B cell (primary cell): ENCODE results near the gene ZNF839. TPM values are rescaled to one million over a fixed set of nuclear protein-coding genes. Genes with fewer than 3 reads are reported as not detected.
A peak's percentile ranks its signal among the peaks of the same experiment; 100 is the strongest.

Source experiments
- ATAC-seq: fragments of 200-7000 bp; cut with Tn5 transposase; one replicate; pipeline ENCODE4 v1.10.0; 2021; ENCODE audit warnings: low read depth, mild to moderate bottlenecking, moderate number of reproducible peaks, moderate library complexity
- CTCF ChIA-PET: fragments of 350-600 bp; sonication (Branson Sonifier 250); formaldehyde crosslinking; loops from one replicate; lab custom pipeline; 2021; ENCODE audit warnings: antibody characterized with exemption, inconsistent platforms; lab: Charles Lee
- POLR2A ChIA-PET: fragments of 350-600 bp; sonication (Branson Sonifier 250); formaldehyde crosslinking; loops from one replicate; lab custom pipeline; 2021; ENCODE audit warnings: antibody characterized with exemption; lab: Charles Lee
- DNase-seq: peaks from one replicate; pipeline ENCODE4 v3.0.0; 2013
- H2AFZ ChIP-seq: 2 replicates; pipeline ENCODE4 v1.6.1; 2012; ENCODE audit warnings: mild to moderate bottlenecking, low read depth, low read length; ENCODE audit not compliant: insufficient read depth, poor library complexity, severe bottlenecking
- H3K27ac ChIP-seq, 2 donors: 1 replicate in 1 of 2; 2 replicates in 1 of 2; pipeline ENCODE4 v1.5.1; 2012 to 2013; ENCODE audit warnings: low read length in 2 of 2, mild to moderate bottlenecking in 2 of 2, moderate library complexity in 1 of 2
- H3K27me3 ChIP-seq, 4 experiments: fragments of 200-600 bp in 1 of 4; sonication (generic) in 1 of 4; replicated peaks in 1 of 4; 1 replicate in 2 of 4; 2 replicates in 2 of 4; pipeline versions ENCODE4 v1.6.1 to v1.7.0; 2013 to 2016; ENCODE audit warnings: low read length in 3 of 4, mild to moderate bottlenecking in 2 of 4, mixed read lengths in 1 of 4, moderate library complexity in 1 of 4; ENCODE audit not compliant: insufficient read depth in 4 of 4, control insufficient read depth in 3 of 4; ENCODE audit errors: control extremely low read depth in 1 of 4
- H3K36me3 ChIP-seq, 2 experiments: replicated peaks in 1 of 2; 1 replicate in 1 of 2; 2 replicates in 1 of 2; pipeline versions ENCODE4 v1.6.1 to v1.7.1; 2013; ENCODE audit warnings: low read length in 1 of 2; ENCODE audit not compliant: insufficient read depth in 2 of 2, control insufficient read depth in 1 of 2; ENCODE audit errors: control extremely low read depth in 1 of 2, extremely low read depth in 1 of 2
- H3K4me1 ChIP-seq, 2 donors: fragments of 200-600 bp in 1 of 2; sonication (generic) in 1 of 2; 1 replicate in 1 of 2; 2 replicates in 1 of 2; pipeline versions ENCODE4 v1.5.1 to v1.6.1; 2013 to 2017; ENCODE audit warnings: low read length in 2 of 2; ENCODE audit not compliant: control insufficient read depth in 2 of 2, insufficient read depth in 2 of 2
- H3K4me2 ChIP-seq: replicated peaks from 2 replicates; pipeline ENCODE3; 2012; ENCODE audit warnings: mild to moderate bottlenecking, low read depth, low read length; ENCODE audit not compliant: poor library complexity, severe bottlenecking
- H3K4me3 ChIP-seq, 5 experiments: fragments of 200-600 bp in 1 of 5; sonication (generic) in 1 of 5; 1 replicate in 3 of 5; 2 replicates in 2 of 5; pipeline versions ENCODE4 v1.5.1 to v1.7.0; 2011 to 2016; ENCODE audit warnings: low read length in 4 of 5, mild to moderate bottlenecking in 4 of 5, low read depth in 2 of 5, control low read depth in 1 of 5, moderate library complexity in 1 of 5; ENCODE audit not compliant: insufficient read depth in 1 of 5; ENCODE audit errors: control extremely low read depth in 1 of 5, extremely low read depth in 1 of 5
- H3K79me2 ChIP-seq: fragments of 200-600 bp; sonication (generic); one replicate; pipeline ENCODE4 v1.6.0; 2016; ENCODE audit warnings: low read length; ENCODE audit not compliant: control insufficient read depth, insufficient read depth
- H3K9ac ChIP-seq: fragments of 200-600 bp; sonication (generic); 2 replicates; pipeline ENCODE4 v1.6.1; 2017; ENCODE audit warnings: mild to moderate bottlenecking, low read length, moderate library complexity
- H3K9me3 ChIP-seq, 3 donors: one replicate each; pipeline versions ENCODE4 v1.6.1 to v1.7.1; 2013; ENCODE audit warnings: low read length in 2 of 3; ENCODE audit not compliant: control insufficient read depth in 2 of 3, insufficient read depth in 1 of 3; ENCODE audit errors: control extremely low read depth in 1 of 3
- H4K20me1 ChIP-seq: 2 replicates; pipeline ENCODE4 v1.6.0; 2012; ENCODE audit warnings: mild to moderate bottlenecking, low read length; ENCODE audit not compliant: insufficient read depth, control insufficient read depth, poor library complexity, severe bottlenecking
- H3K27ac Mint-ChIP-seq: one replicate; pipeline ENCODE4 v1.8.0; 2021; ENCODE audit warnings: mixed read lengths
- H3K27me3 Mint-ChIP-seq: one replicate; pipeline ENCODE4 v1.8.0; 2021; ENCODE audit warnings: mixed read lengths
- H3K4me1 Mint-ChIP-seq: one replicate; pipeline ENCODE4 v1.8.0; 2021; ENCODE audit warnings: mixed read lengths
- H3K4me3 Mint-ChIP-seq: one replicate; pipeline ENCODE4 v1.8.0; 2021; ENCODE audit warnings: mixed read lengths
- H3K9me3 Mint-ChIP-seq: one replicate; pipeline ENCODE4 v1.8.0; 2022; ENCODE audit warnings: mixed read lengths; ENCODE audit not compliant: insufficient read depth
- CTCF ChIP-seq: fragments of 200-600 bp; IDR thresholded peaks from one replicate; pipeline ENCODE4 v1.8.0; 2022; ENCODE audit warnings: antibody characterized with exemption, mild to moderate bottlenecking
- EZH2 ChIP-seq: IDR thresholded peaks from 2 replicates; pipeline ENCODE4 v1.6.1; 2012; ENCODE audit warnings: borderline replicate concordance, low read depth, mild to moderate bottlenecking, moderate library complexity, low read length; ENCODE audit not compliant: insufficient read depth, poor library complexity, severe bottlenecking
- WGBS: methylation state at CpG from one replicate; pipeline ENCODE4 v1.1.5; 2013; ENCODE audit warnings: missing lambda C conversion rate; ENCODE audit not compliant: insufficient coverage; 5-methylcytosine and 5-hydroxymethylcytosine counted together
- intact Hi-C: fragments of 100-400 bp; cut with micrococcal nuclease; formaldehyde crosslinking; loops from one replicate; pipeline ENCODE4 v1.10.0; 2022
- polyA plus RNA-seq: library from polyadenylated mRNA; depleted of rRNA; stranded (reverse); fragments of >200 nt; gene quantifications from 2 replicates; pipeline ENCODE4 v1.2.3, GENCODE V29; 2012
- total RNA-seq, 2 donors: library from RNA; stranded (reverse); fragments of 120-200 nt in 1 of 2; gene quantifications; 1 replicate in 1 of 2; 2 replicates in 1 of 2; pipeline versions ENCODE4 v1.2.3 to v1.2.4, GENCODE V29; 2013 to 2022

ZNF839 gene
- total and polyA plus RNA-seq, 2 donors (not counting 1 experiment from before 2014, with no cell fraction given), result 22.8 to 28.8 TPM

GRCh38 chr14:102316743-102317563 lies 2.6 kb upstream of the ZNF839 start:
- Histone ChIP-seq H3K36me3 (no peaks in the 10 kb centered on the region), H3K9ac (peak overlapping the region; percentile 71), H2AFZ (peak overlapping the region; percentile 78), H3K27ac (peak overlapping the region; percentile 43 to 52), H3K4me3 (peak overlapping the region; percentile 58 to 80 (median 69)), H3K79me2 (no peaks in the 10 kb centered on the region), H4K20me1 (no peaks in the 10 kb centered on the region), H3K27me3 (no peaks in the 10 kb centered on the region), H3K9me3 (no peaks in the 10 kb centered on the region), H3K4me2 (peak overlapping the region; percentile 88), H3K4me1 (peaks cover 38 to 53% of the 10 kb centered on the region in 2 donors)
- H3K9me3 Mint-ChIP-seq, result no peaks in the 10 kb centered on the region
- H3K27me3 Mint-ChIP-seq, result no peaks in the 10 kb centered on the region
- H3K4me1 Mint-ChIP-seq, result peaks cover 59% of the 10 kb centered on the region
- H3K27ac Mint-ChIP-seq, result peak overlapping the region; percentile 99
- TF ChIP-seq CTCF, result peak; percentile 78
- TF ChIP-seq EZH2, result no peak
- POLR2A ChIA-PET, result interaction anchor here (0.5 to 1.4 kb wide), 11 partner anchors 12 to 1240 kb away, joined by 3 to 5 read pairs (median 3); partner anchors contain the start of genes CINP, CKB, EIF5 and MOK
- peak; percentile 69 for ATAC-seq
- H3K4me3 Mint-ChIP-seq, result peak overlapping the region; percentile 96
- DNase-seq, result peak; percentile 95
- intact Hi-C loops, result loop anchor here (1.0 to 5.0 kb wide), 4 partner anchors 205 to 1015 kb away; partner anchors contain the start of genes EIF5, HSP90AA1 and RCOR1
- WGBS, result 1% methylated on average over 54 of the region's 54 CpGs
- CTCF ChIA-PET, result interaction anchor here (0.6 to 3.9 kb wide), 15 partner anchors 9 to 610 kb away, joined by 3 to 48 read pairs (median 3); partner anchors contain the start of gene MOK
